ENCODE results near the gene ABTB1. TPM values are rescaled to one million over a fixed set of nuclear protein-coding genes. Genes with fewer than 3 reads are reported as not detected.

The ABTB1 gene
- polyA plus RNA-seq, 1 of the 3 experiments (the other 2 are of a cell fraction) = 30.8 TPM

GRCh38 chr3:127718916-127719290, 46.2 kb downstream of the ABTB1 start:
- H3K27ac ChIP-seq (ENCODE audit: low read depth in 2 of 2, low read length in 1 of 2) = peak overlapping the region in 1 of 2 experiments; percentile 43; a peak in 1 of 4 replicates
- no peaks in the 10 kb centered on the region for H3K27me3 ChIP-seq (ENCODE audit: insufficient read depth)
- no peaks in the 10 kb centered on the region for H4K20me1 ChIP-seq (ENCODE audit: insufficient read depth)
- no peaks in the 10 kb centered on the region for H3K9me2 ChIP-seq
- H3K4me2 ChIP-seq = no peak overlapping the region
- 46% methylated on average over 2 of the region's 3 CpGs for WGBS (ENCODE audit: low lambda C conversion rate)
- no peak overlapping the region for H3K4me3 ChIP-seq (ENCODE audit: low read depth in 2 of 2, low read length in 1 of 2)
- H3K36me3 ChIP-seq (replicated peaks in 1 of 2; ENCODE audit: control insufficient read depth in 1 of 2, insufficient read depth in 2 of 2, low read length in 1 of 2) = no peaks in the 10 kb centered on the region
- no peak overlapping the region for H2AFZ ChIP-seq (ENCODE audit: low read depth)
- H3K9ac ChIP-seq = no peak overlapping the region
- no peak for TF ChIP-seq GABPA (IDR thresholded peaks at IDR 0.05; ENCODE audit: low read depth)
- no peak for TF ChIP-seq SMC3 (IDR thresholded peaks at IDR 0.05; ENCODE audit: low read depth, low read length)
- TF ChIP-seq RCOR1 (IDR thresholded peaks at IDR 0.05; ENCODE audit: low read length) = no peak
- no peak for TF ChIP-seq TAF1 (IDR thresholded peaks at IDR 0.05; ENCODE audit: borderline replicate concordance, low read depth, low read length)
- no peak for TF ChIP-seq JUND (IDR thresholded peaks at IDR 0.05)
- TF ChIP-seq YY1 (IDR thresholded peaks at IDR 0.05; ENCODE audit: low read depth) = no peak
- TF ChIP-seq MXI1 (IDR thresholded peaks at IDR 0.05; ENCODE audit: low read depth, low read length) = no peak
- no peak for TF ChIP-seq FOSL2 (IDR thresholded peaks at IDR 0.05; ENCODE audit: borderline replicate concordance, low read depth)
- TF ChIP-seq SIN3A (IDR thresholded peaks at IDR 0.05; ENCODE audit: borderline replicate concordance, low read depth, low read length) = no peak
- no peak for TF ChIP-seq MAX (IDR thresholded peaks at IDR 0.05; ENCODE audit: low read depth)
- TF ChIP-seq TCF12 (IDR thresholded peaks at IDR 0.05) = no peak
- no peak for TF ChIP-seq NFIC (IDR thresholded peaks at IDR 0.05; ENCODE audit: borderline replicate concordance)
- no peak for TF ChIP-seq USF2 (IDR thresholded peaks at IDR 0.05; ENCODE audit: borderline replicate concordance, low read depth, low read length)
- TF ChIP-seq ELF1 (IDR thresholded peaks at IDR 0.05) = no peak
- no peak for TF ChIP-seq NRF1 (IDR thresholded peaks at IDR 0.05; ENCODE audit: low read depth, low read length)
- no peak for TF ChIP-seq POLR2AphosphoS5 (IDR thresholded peaks at IDR 0.05; ENCODE audit: low read depth, low read length)
- no peak for TF ChIP-seq FOXM1 (IDR thresholded peaks at IDR 0.05; ENCODE audit: low read depth)
- TF ChIP-seq REST (IDR thresholded peaks at IDR 0.05; ENCODE audit: low read depth, low read length) = no peak
- peaks cover 0 to 55% of the 10 kb centered on the region in 2 experiments; a peak in 1 of 4 replicates for H3K4me1 ChIP-seq (ENCODE audit: control insufficient read depth in 1 of 2, insufficient read depth in 2 of 2, low read depth in 1 of 2, low read length in 1 of 2)
- ChIA-PET POLR2A (no interaction called here), CTCF (interaction anchor here (1.0 to 4.3 kb wide), 2 partner anchors 11 to 22 kb away, joined by 3 to 15 read pairs; no protein-coding TSS in a partner anchor)
- no peak for DNase-seq
- no peaks in the 10 kb centered on the region for H3K79me2 ChIP-seq (ENCODE audit: insufficient read depth)
- no peaks in the 10 kb centered on the region for H3K9me3 ChIP-seq
- no peaks in the 10 kb centered on the region for H3F3A ChIP-seq (replicated peaks; ENCODE audit: insufficient read depth)
